Measurements from ENCODE around the gene HERPUD2. TPM values are rescaled to one million over a fixed set of nuclear protein-coding genes. Genes with fewer than 3 reads are reported as not detected.

HERPUD2 gene
- total RNA-seq, 4 donors from 2014 or later = 26.1 to 35.3 (median 27.5) TPM

Other genes starting within 250 kb of the HERPUD2 start
- gene SEPTIN7, start 105.9 kb upstream of the HERPUD2 start, total RNA-seq = 100 to 1,000 TPM; 267 to 536 (median 334) TPM